Keratinocyte (primary cell): ENCODE results near the gene TEX29. TPM values are rescaled to one million over a fixed set of nuclear protein-coding genes. Genes with fewer than 3 reads are reported as not detected.

ENCODE experiments used
- DNase-seq: peaks from one replicate; pipeline ENCODE4 v3.0.0-alpha.2; 2011; ENCODE audit warnings: low read depth, missing footprints, low spot score
- FAIRE-seq: peaks from 2 replicates; lab custom pipeline; 2011; peaks lifted over from hg19 to GRCh38; lab: Jason Lieb, UNC
- H2AFZ ChIP-seq: 2 replicates; pipeline ENCODE4 v1.6.0; 2012; ENCODE audit warnings: low read length, control low read depth, inconsistent platforms; ENCODE audit not compliant: control insufficient read depth
- H3K27ac ChIP-seq: 2 replicates; pipeline ENCODE4 v1.5.1; 2011; ENCODE audit warnings: low read length; ENCODE audit not compliant: control insufficient read depth, insufficient read depth
- H3K27me3 ChIP-seq: 3 replicates; pipeline ENCODE4 v1.6.0; 2011; ENCODE audit warnings: low read length; ENCODE audit not compliant: control insufficient read depth, insufficient read depth; ENCODE audit errors: extremely low read depth
- H3K36me3 ChIP-seq, 2 experiments: 2 replicates in 1 of 2; 3 replicates in 1 of 2; pipeline ENCODE4 v1.5.1; 2011; ENCODE audit warnings: low read length in 2 of 2, mild to moderate bottlenecking in 1 of 2; ENCODE audit not compliant: control insufficient read depth in 2 of 2, insufficient read depth in 2 of 2; ENCODE audit errors: extremely low read depth in 1 of 2
- H3K4me1 ChIP-seq: 3 replicates; pipeline ENCODE4 v1.5.1; 2011; ENCODE audit warnings: low read length; ENCODE audit not compliant: control insufficient read depth, insufficient read depth; ENCODE audit errors: extremely low read depth
- H3K4me2 ChIP-seq: 3 replicates; pipeline ENCODE4 v1.6.0; 2011; ENCODE audit warnings: low read depth, low read length; ENCODE audit not compliant: control insufficient read depth, insufficient read depth; ENCODE audit errors: extremely low read depth
- H3K4me3 ChIP-seq, 3 experiments: fragments of 200-600 bp in 1 of 3; sonication (generic) in 1 of 3; 2 replicates in 2 of 3; 3 replicates in 1 of 3; pipeline ENCODE4 v1.5.1; 2011 to 2016; ENCODE audit warnings: low read length in 3 of 3, mild to moderate bottlenecking in 3 of 3, control low read depth in 2 of 3, inconsistent platforms in 1 of 3, low read depth in 1 of 3, mixed read lengths in 1 of 3, mixed run types in 1 of 3, moderate library complexity in 1 of 3; ENCODE audit not compliant: control insufficient read depth in 2 of 3, insufficient read depth in 2 of 3; ENCODE audit errors: extremely low read depth in 1 of 3
- H3K79me2 ChIP-seq: 2 replicates; pipeline ENCODE4 v1.6.0; 2012; ENCODE audit warnings: low read length; ENCODE audit not compliant: control insufficient read depth, insufficient read depth
- H3K9ac ChIP-seq: 3 replicates; pipeline ENCODE4 v1.6.0; 2011; ENCODE audit warnings: low read length; ENCODE audit not compliant: control insufficient read depth, insufficient read depth; ENCODE audit errors: extremely low read depth
- H3K9me1 ChIP-seq: 3 replicates; pipeline ENCODE4 v1.6.0; 2011; ENCODE audit warnings: low read length; ENCODE audit not compliant: control insufficient read depth, insufficient read depth; ENCODE audit errors: extremely low read depth
- H3K9me3 ChIP-seq: 2 replicates; pipeline ENCODE4 v1.5.1; 2012; ENCODE audit warnings: low read depth, low read length; ENCODE audit not compliant: control insufficient read depth
- H4K20me1 ChIP-seq: 3 replicates; pipeline ENCODE4 v1.6.0; 2011; ENCODE audit warnings: low read length; ENCODE audit not compliant: control insufficient read depth, insufficient read depth; ENCODE audit errors: extremely low read depth
- CTCF ChIP-seq, 3 experiments: IDR thresholded peaks in 1 of 3; conservative IDR thresholded peaks in 1 of 3; optimal IDR thresholded peaks in 1 of 3; 2 replicates in 2 of 3; 3 replicates in 1 of 3; pipeline versions ENCODE3 to v1.5.1; 2011; ENCODE audit warnings: low read length in 3 of 3, mild to moderate bottlenecking in 3 of 3, moderate library complexity in 2 of 3, control low read depth in 1 of 3, inconsistent platforms in 1 of 3; ENCODE audit not compliant: insufficient read depth in 2 of 3; ENCODE audit errors: extremely low read depth in 1 of 3
- EZH2 ChIP-seq: IDR thresholded peaks from one replicate; pipeline ENCODE4 v1.6.1; 2012; ENCODE audit warnings: inconsistent platforms, mild to moderate bottlenecking, low read length, moderate library complexity
- dilution Hi-C: fragments of 300-500 bp; cut with MboI; formaldehyde crosslinking; loops from one replicate; pipeline ENCODE4 v1.7.0; 2020; ENCODE audit warnings: low sequenced_read_pairs; ENCODE audit not compliant: extremely low pct_ligation_motif_present
- polyA plus RNA-seq, 5 experiments: library from polyadenylated mRNA; depleted of rRNA in 3 of 5; stranded (reverse) in 3 of 5; stranded (forward) in 1 of 5; unstranded in 1 of 5; fragments of >200 nt; gene quantifications; 1 replicate in 1 of 5; 2 replicates in 3 of 5; 3 replicates in 1 of 5; pipeline versions ENCODE4 v1.2.1 to v1.2.3, GENCODE V29; 2011 to 2012; ENCODE audit warnings: missing spikeins in 2 of 5, low read depth in 1 of 5, low replicate concordance in 1 of 5

TEX29 gene
- polyA plus RNA-seq, 1 donor (not counting 4 experiments of a cell fraction or from before 2014, with no cell fraction given) = 0.18 TPM

- FAIRE-seq (no peak), DNase-seq (no peak)
- H3K27me3 ChIP-seq = no peaks in the 10 kb centered on the region
- H3K36me3 ChIP-seq = peaks cover 9 to 35% of the 10 kb centered on the region in 2 experiments
- H2AFZ ChIP-seq = no peak overlapping the region
- H3K4me1 ChIP-seq = no peaks in the 10 kb centered on the region
- no peaks in the 10 kb centered on the region for H3K9me3 ChIP-seq
- H3K27ac ChIP-seq = no peak overlapping the region
- dilution Hi-C loops = no loop called here
- H3K4me2 ChIP-seq = no peak overlapping the region
- H4K20me1 ChIP-seq = no peaks in the 10 kb centered on the region
- no peak overlapping the region for H3K4me3 ChIP-seq
- no peaks in the 10 kb centered on the region for H3K79me2 ChIP-seq
- H3K9me1 ChIP-seq = no peaks in the 10 kb centered on the region
- TF ChIP-seq EZH2 (no peak), CTCF (optimal IDR thresholded peaks at IDR 0.05 in 1 of 3, IDR thresholded peaks at IDR 0.05 in 1 of 3, conservative IDR thresholded peaks at IDR 0.05 in 1 of 3; ENCODE audit: extremely low read depth in 1 of 3, insufficient read depth in 2 of 3, low read length in 3 of 3) (no peak)
- H3K9ac ChIP-seq = no peak overlapping the region
These were observed 48.3 kb upstream of the TEX29 start for GRCh38 chr13:111272117-111272516.

- Histone ChIP-seq H3K9me3 (no peaks in the 10 kb centered on the region), H3K4me1 (peaks cover 1% of the 10 kb centered on the region), H3K4me2 (no peak overlapping the region), H3K9ac (no peak overlapping the region), H2AFZ (no peak overlapping the region), H3K4me3 (no peak overlapping the region), H3K27ac (no peak overlapping the region), H3K9me1 (no peaks in the 10 kb centered on the region), H3K36me3 (peaks cover 5 to 40% of the 10 kb centered on the region in 2 experiments), H4K20me1 (no peaks in the 10 kb centered on the region), H3K27me3 (no peaks in the 10 kb centered on the region), H3K79me2 (no peaks in the 10 kb centered on the region)
- TF ChIP-seq EZH2 = no peak
- no peak for TF ChIP-seq CTCF (optimal IDR thresholded peaks at IDR 0.05 in 1 of 3, IDR thresholded peaks at IDR 0.05 in 1 of 3, conservative IDR thresholded peaks at IDR 0.05 in 1 of 3; ENCODE audit: extremely low read depth in 1 of 3, insufficient read depth in 2 of 3, low read length in 3 of 3)
- FAIRE-seq (no peak), DNase-seq (no peak)
- dilution Hi-C loops = no loop called here
These were observed 45.1 kb upstream of the TEX29 start for GRCh38 chr13:111275382-111275781.
